Upper lobe of left lung (tissue), 4 donors: ENCODE measurements around the gene CDK7.

Experiments used
- EP300 ChIP-seq, 4 donors: sonication (generic); formaldehyde crosslinking; IDR thresholded peaks; one replicate each; pipeline ENCODE4 v1.5.1; 2017; ENCODE audit warnings: antibody characterized with exemption in 4 of 4, control low read depth in 2 of 4
- POLR2AphosphoS5 ChIP-seq, 2 donors: sonication (generic); formaldehyde crosslinking; IDR thresholded peaks; one replicate each; pipeline ENCODE4 v1.5.1; 2017; ENCODE audit warnings: antibody characterized with exemption in 2 of 2
- TF ChIP-seq, protein P1 (sequence below), 6 experiments: fragments of 450-650 bp in 4 of 6; fragments of 200-600 bp in 2 of 6; sonication (generic) in 2 of 6; IDR thresholded peaks; one replicate each; pipeline ENCODE4 v1.5.1; 2016 to 2019; ENCODE audit warnings: antibody characterized with exemption in 6 of 6

DNA sequence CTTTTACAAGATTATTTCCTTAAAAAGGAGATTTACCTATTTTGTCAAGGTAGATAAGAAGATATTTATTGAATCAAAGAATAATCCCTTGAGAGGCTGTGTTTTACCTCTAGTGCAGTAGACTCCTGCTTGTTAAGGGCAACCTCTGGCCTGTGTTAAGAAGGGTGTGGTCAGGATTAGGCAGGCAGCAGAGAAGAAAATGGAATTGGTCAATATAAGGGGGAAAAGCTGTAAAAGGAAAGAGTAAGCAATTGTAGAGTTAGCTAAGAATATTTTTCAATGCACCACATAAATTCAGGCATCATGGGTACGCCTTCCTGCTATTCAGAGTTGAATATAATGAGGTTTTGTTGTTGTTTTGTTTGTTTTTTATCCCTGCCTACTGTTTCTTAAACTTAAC is 91.7 kb downstream of the CDK7 start:
- TF ChIP-seq POLR2AphosphoS5 (IDR thresholded peaks at IDR 0.05) (no peak), EP300 (IDR thresholded peaks at IDR 0.05) (no peak)
- TF ChIP-seq, protein P1, sequence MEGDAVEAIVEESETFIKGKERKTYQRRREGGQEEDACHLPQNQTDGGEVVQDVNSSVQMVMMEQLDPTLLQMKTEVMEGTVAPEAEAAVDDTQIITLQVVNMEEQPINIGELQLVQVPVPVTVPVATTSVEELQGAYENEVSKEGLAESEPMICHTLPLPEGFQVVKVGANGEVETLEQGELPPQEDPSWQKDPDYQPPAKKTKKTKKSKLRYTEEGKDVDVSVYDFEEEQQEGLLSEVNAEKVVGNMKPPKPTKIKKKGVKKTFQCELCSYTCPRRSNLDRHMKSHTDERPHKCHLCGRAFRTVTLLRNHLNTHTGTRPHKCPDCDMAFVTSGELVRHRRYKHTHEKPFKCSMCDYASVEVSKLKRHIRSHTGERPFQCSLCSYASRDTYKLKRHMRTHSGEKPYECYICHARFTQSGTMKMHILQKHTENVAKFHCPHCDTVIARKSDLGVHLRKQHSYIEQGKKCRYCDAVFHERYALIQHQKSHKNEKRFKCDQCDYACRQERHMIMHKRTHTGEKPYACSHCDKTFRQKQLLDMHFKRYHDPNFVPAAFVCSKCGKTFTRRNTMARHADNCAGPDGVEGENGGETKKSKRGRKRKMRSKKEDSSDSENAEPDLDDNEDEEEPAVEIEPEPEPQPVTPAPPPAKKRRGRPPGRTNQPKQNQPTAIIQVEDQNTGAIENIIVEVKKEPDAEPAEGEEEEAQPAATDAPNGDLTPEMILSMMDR (IDR thresholded peaks at IDR 0.05): no peak
